Myometrial cell (primary cell): Measurements from ENCODE around the gene OR2W3. TPM values are rescaled to one million over a fixed set of nuclear protein-coding genes. Genes with fewer than 3 reads are reported as not detected.

ENCODE experiments used
- total RNA-seq: library from RNA; depleted of rRNA; stranded (reverse); fragments of >200 nt; gene quantifications from 2 replicates; pipeline ENCODE4 v1.2.3, GENCODE V29; 2015

The OR2W3 gene
- not detected in 2 replicates for total RNA-seq

DNA sequence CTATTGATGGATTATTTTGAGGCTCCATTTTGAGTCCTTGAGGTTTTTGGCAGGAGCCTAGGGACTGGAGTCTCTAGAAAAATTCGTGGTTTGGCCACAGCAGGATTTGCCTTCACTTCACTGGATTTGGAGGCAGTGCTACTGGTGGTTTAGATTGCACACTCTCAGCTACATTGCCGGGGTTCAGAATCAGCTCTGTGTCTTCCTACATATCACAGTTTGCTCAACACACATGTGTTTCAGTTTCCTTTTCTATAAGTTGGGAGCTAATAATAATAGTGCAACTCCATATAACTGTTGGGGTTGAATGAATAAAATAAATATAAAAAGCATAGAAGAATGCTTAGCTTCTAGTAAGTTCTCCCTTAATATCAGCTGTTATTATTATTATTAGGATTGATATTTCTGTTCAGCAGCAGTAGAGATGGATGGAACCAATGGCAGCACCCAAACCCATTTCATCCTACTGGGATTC, at the start of gene OR2W3:
TSS of gene OR2W3 (plus strand) at position 425 of the 475 bp plus-strand sequence. CDS start at position 425, 0 bp downstream.

DNA sequence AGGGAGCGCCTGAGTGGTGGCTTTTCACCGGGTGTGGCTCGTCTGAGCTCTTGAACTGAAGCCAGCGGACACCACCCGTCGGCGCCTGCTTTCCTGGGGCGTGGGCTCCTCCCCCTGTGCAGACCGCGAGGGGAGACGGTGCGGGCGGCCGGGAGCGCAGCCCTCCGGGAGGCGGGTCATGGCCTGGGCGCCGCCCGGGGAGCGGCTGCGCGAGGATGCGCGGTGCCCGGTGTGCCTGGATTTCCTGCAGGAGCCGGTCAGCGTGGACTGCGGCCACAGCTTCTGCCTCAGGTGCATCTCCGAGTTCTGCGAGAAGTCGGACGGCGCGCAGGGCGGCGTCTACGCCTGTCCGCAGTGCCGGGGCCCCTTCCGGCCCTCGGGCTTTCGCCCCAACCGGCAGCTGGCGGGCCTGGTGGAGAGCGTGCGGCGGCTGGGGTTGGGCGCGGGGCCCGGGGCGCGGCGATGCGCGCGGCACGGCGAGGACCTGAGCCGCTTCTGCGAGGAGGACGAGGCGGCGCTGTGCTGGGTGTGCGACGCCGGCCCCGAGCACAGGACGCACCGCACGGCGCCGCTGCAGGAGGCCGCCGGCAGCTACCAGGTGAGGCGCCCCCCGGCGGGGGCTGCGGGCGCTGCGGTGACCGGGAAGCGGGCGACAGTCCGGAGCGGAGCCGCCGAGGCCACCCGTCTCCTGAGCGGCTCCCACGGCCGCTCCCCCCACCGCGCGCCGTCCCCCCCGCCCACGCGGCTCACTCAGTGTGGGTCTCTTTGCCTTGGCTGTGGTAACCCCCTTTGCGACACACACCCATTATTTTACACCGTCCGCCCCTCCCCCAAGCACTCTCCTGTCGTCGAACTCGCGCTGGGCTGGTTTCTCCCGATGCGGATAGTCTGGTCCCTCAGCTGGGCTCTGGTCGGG, 38.1 kb upstream of the OR2W3 start, which contains the start of gene TRIM58:
TSS of gene TRIM58 (plus strand) at position 119 of the 916 bp plus-strand sequence. CDS start at position 179, 60 bp downstream.

DNA sequence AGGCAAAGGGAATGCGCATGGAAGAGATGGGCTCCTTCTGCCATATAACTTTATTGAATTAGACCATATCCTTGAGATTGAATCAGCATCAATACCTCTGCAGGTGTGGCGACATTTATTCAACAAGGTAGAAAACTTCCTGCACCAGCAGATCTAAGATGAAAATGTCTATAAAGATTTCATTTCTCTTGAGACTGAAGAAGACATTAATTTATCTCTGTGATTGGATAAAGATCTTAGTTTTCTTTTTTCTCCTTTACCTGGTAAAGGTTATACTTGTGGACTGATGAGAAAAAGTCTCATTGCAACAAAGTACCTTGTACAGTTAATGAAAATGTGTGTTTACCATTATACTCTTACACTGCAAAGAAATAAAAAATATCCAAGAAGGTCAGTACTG, 24.6 kb downstream of the OR2W3 start, which contains the start of gene OR2T8:
TSS of gene OR2T8 (plus strand) at position 301 of the 400 bp plus-strand sequence. CDS start 766 bp downstream, outside the sequence.

DNA sequence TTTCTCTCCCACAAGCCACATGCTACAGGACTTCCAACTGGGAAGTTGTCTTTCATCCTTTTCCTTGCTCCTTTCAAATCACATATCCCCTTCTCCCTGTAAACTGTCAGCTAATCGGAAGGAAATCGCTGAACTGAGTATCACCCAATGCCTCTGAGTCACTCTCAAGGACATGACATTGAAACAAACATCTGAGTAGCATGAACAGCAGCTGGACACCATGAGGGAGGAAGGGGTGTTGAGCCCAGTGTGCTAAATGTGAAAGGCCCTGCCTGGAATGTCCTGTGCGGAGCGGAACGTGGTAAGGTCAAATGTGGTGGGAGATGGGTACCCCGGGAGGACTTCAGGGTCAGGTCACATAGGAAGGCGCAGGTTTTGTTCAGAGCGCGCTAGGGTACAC, 29.5 kb downstream of the OR2W3 start, which contains the start of gene OR2AJ1:
TSS of gene OR2AJ1 (plus strand) at position 22 of the 400 bp plus-strand sequence. CDS start 8,880 bp downstream, outside the sequence.

Other genes starting within 250 kb of the OR2W3 start
- not detected in 2 replicates for gene OR13G1, start 215.8 kb upstream of the OR2W3 start, total RNA-seq
- not detected in 2 replicates for gene OR6F1, start 178.9 kb upstream of the OR2W3 start, total RNA-seq
- not detected in 2 replicates for gene OR14K1, start 157.0 kb upstream of the OR2W3 start, total RNA-seq
- gene OR14A2, start 147.4 kb upstream of the OR2W3 start, total RNA-seq = not detected in 2 replicates
- not detected in 2 replicates for gene OR1C1, start 135.0 kb upstream of the OR2W3 start, total RNA-seq
- gene OR14A16, start 71.5 kb upstream of the OR2W3 start, total RNA-seq = not detected in 2 replicates
- not detected in 2 replicates for gene OR11L1, start 53.7 kb upstream of the OR2W3 start, total RNA-seq
- 0.29 TPM in 1 of 2 replicates, not detected in the other for gene TRIM58, start 38.4 kb upstream of the OR2W3 start, total RNA-seq
- gene OR2T8, start 24.7 kb downstream of the OR2W3 start, total RNA-seq = not detected in 2 replicates
- gene OR2AJ1, start 29.3 kb downstream of the OR2W3 start, total RNA-seq = not detected in 2 replicates
- gene OR2L8, start 53.3 kb downstream of the OR2W3 start, total RNA-seq = not detected in 2 replicates
- not detected in 2 replicates for gene OR2AK2, start 69.6 kb downstream of the OR2W3 start, total RNA-seq
- gene OR2L5, start 118.1 kb downstream of the OR2W3 start, total RNA-seq = not detected in 2 replicates
- not detected in 2 replicates for gene OR2L2, start 134.5 kb downstream of the OR2W3 start, total RNA-seq
- not detected in 2 replicates for gene OR2L3, start 151.2 kb downstream of the OR2W3 start, total RNA-seq
- not detected in 2 replicates for gene OR2L13, start 199.6 kb downstream of the OR2W3 start, total RNA-seq
- gene OR2M5, start 249.6 kb downstream of the OR2W3 start, total RNA-seq = not detected in 2 replicates